Activated CD4-positive, alpha-beta memory T cell treated with anti-CD3 and anti-CD28 coated beads, Interleukin-2, amount 10 ng/mL, durations not matched to agents 7 days and 5 days (primary cell): Measurements from ENCODE around the gene SMDT1. TPM values are rescaled to one million over a fixed set of nuclear protein-coding genes. Genes with fewer than 3 reads are reported as not detected.
"Not testable (repeated sequence)": the region's sequence is repeated elsewhere in the genome, so short reads cannot be mapped to it uniquely, and the experiment has no call there.

Experiments used
- CTCF ChIA-PET: fragments of 350-600 bp; sonication (Branson Sonifier 250); formaldehyde crosslinking; loops from one replicate; lab custom pipeline; 2021; ENCODE audit warnings: antibody characterized with exemption, inconsistent platforms; lab: Charles Lee
- POLR2A ChIA-PET: fragments of 350-600 bp; sonication (Branson Sonifier 250); formaldehyde crosslinking; loops from one replicate; lab custom pipeline; 2021; ENCODE audit warnings: antibody characterized with exemption; lab: Charles Lee
- DNase-seq: peaks from one replicate; pipeline ENCODE4 v3.0.0-alpha.2; 2020
- H3K27ac Mint-ChIP-seq: one replicate; pipeline ENCODE4 v1.8.0; 2021; ENCODE audit warnings: mild to moderate bottlenecking, mixed read lengths
- H3K27me3 Mint-ChIP-seq: one replicate; pipeline ENCODE4 v1.8.0; 2021; ENCODE audit warnings: mixed read lengths
- H3K36me3 Mint-ChIP-seq: one replicate; pipeline ENCODE4 v1.8.0; 2021; ENCODE audit warnings: low read depth, mixed read lengths
- H3K4me1 Mint-ChIP-seq: one replicate; pipeline ENCODE4 v1.8.0; 2021; ENCODE audit warnings: mixed read lengths
- H3K4me3 Mint-ChIP-seq: one replicate; pipeline ENCODE4 v1.8.0; 2021; ENCODE audit warnings: mild to moderate bottlenecking, mixed read lengths
- H3K9me3 Mint-ChIP-seq: one replicate; pipeline ENCODE4 v1.8.0; 2021; ENCODE audit warnings: mixed read lengths
- total RNA-seq, 2 experiments: library from RNA; stranded (reverse); gene quantifications; one replicate each; pipeline ENCODE4 v1.2.3, GENCODE V29; 2021

SMDT1 gene
- total RNA-seq, 2 experiments from 2014 or later: 92.7 to 98.1 TPM

DNA sequence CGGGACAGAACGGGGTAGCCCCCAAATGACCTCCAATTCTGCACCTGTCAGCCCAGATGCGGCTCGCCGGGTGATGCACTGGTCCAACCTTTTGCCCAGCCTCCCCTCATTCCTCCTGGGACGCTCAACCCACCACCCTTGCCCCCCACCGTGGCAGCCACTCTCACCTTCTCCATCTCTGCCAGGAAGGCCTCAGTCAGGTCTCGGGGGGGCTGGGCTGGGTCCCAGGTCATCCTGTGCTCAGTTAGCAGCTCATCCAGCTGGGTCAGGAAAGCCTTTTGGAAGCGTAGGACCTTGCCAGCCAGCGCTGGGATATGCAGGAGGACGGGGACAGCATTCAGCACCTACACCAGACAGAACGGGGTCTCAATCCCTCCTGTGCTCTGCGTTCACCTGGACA, 48.5 kb downstream of the SMDT1 start:
- POLR2A ChIA-PET, H3K27me3 Mint-ChIP-seq, H3K36me3 Mint-ChIP-seq, H3K27ac Mint-ChIP-seq, H3K9me3 Mint-ChIP-seq, DNase-seq, H3K4me3 Mint-ChIP-seq, H3K4me1 Mint-ChIP-seq, CTCF ChIA-PET: not testable (repeated sequence)

GRCh38 chr22:42128776-42129694, 49.5 kb downstream of the SMDT1 start:
- DNase-seq, H3K36me3 Mint-ChIP-seq, POLR2A ChIA-PET, CTCF ChIA-PET, H3K27ac Mint-ChIP-seq, H3K4me3 Mint-ChIP-seq, H3K4me1 Mint-ChIP-seq, H3K9me3 Mint-ChIP-seq, H3K27me3 Mint-ChIP-seq: not testable (repeated sequence)

DNA sequence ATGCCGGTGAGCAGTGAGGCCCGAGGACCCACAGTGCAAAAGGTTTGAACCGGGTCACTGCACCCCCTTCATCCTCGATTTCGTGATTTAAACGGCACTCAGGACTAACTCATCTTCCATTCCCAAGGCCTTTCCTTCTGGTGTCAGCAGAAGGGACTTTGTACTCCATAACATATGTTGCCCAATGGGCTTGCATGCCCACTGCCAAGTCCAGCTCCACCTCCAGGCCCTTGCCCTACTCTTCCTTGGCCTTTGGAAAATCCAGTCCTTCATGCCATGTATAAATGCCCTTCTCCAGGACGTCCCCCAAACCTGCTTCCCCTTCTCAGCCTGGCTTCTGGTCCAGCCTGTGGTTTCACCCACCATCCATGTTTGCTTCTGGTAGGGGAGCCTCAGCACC, 50.7 kb downstream of the SMDT1 start:
- H3K36me3 Mint-ChIP-seq, H3K9me3 Mint-ChIP-seq, CTCF ChIA-PET, H3K27ac Mint-ChIP-seq, H3K4me3 Mint-ChIP-seq, POLR2A ChIA-PET, H3K4me1 Mint-ChIP-seq, DNase-seq, H3K27me3 Mint-ChIP-seq: not testable (repeated sequence)

DNA sequence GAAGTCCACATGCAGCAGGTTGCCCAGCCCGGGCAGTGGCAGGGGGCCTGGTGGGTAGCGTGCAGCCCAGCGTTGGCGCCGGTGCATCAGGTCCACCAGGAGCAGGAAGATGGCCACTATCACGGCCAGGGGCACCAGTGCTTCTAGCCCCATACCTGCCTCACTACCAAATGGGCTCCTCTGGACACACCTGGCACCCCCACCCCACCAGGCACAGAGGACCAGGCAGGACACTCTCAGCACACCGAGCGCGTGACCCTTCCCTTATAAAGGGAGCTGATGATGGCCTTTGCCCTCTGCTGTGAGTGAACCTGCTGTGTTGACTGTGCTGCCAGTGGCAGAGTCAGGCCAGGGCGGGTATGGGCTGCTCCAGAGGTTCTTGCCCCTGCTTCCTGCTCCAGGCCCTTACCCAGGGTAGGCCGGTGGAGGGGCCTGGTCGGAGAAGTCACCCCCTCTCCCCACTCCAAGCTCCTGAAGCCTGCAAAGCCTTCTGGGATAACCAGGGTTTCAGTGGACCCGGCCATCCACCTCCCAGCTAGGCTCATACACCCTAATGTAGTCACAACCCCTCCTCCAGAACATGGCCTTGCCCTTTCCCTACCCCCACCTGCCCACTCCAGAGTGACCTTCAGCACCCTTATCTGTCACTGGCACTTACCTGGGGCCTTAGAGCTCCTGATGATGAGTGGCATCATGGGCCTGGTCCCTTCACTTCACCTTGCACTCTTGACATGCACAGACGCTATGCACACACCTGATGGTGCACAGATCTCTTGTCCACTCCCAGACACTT, 51.3 kb downstream of the SMDT1 start, which contains the start of gene CYP2D6:
TSS of gene CYP2D6 (minus strand) at position 172 of the 793 bp plus-strand sequence. CDS start at position 153, 19 bp downstream.
- DNase-seq, H3K4me3 Mint-ChIP-seq, H3K9me3 Mint-ChIP-seq, H3K27ac Mint-ChIP-seq, POLR2A ChIA-PET, H3K36me3 Mint-ChIP-seq, H3K4me1 Mint-ChIP-seq, CTCF ChIA-PET, H3K27me3 Mint-ChIP-seq: not testable (repeated sequence)

DNA sequence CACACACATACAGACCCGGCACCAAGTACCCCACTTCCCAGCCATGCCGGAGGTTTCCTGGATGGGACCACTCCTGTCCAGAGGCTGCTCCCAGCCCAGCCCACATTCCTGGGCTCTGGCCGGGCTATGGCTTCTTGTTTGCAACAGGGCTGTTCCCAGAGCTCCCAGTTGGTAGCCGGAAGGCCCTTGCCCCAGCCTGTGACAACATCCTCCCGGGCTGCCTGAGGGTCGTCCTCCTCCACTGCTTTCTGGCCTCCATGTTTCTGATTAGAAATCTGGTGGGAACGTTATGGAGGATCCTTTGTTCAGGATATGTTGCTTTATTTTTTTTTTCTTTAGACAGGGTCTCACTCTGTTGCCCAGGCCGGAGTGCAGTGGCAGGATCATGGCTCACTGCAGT, 52.1 kb downstream of the SMDT1 start:
- DNase-seq: no peak
- H3K27ac Mint-ChIP-seq: no peak overlapping the region
- H3K36me3 Mint-ChIP-seq: no peaks in the 10 kb centered on the region
- H3K27me3 Mint-ChIP-seq: no peaks in the 10 kb centered on the region
- H3K4me1 Mint-ChIP-seq: no peaks in the 10 kb centered on the region
- no peaks in the 10 kb centered on the region for H3K9me3 Mint-ChIP-seq
- CTCF ChIA-PET: interaction anchor here (2.1 kb wide), 1 partner anchor 41 kb away, joined by 7 read pairs; the partner anchor contains the start of gene NDUFA6
- POLR2A ChIA-PET: no interaction called here
- H3K4me3 Mint-ChIP-seq: no peak overlapping the region

DNA sequence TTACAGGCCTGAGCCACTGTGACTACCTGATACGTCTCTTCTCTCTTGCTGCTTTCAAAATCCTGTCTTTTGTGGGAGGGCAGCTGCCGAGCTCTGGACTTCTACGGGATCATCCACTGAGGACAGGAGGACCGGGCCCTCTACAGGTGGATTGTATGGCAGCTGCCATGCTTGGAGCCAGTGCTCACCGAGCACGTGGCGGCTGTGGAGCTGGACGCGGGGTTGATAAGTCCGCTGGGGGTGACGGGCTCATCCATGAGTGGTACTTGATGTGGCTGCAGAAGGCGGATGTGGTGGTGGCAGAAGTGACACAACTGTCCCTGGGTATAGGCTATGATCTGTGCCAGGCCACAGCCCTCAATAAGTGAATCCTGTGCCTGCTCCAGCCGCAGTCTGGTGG, 53.0 kb downstream of the SMDT1 start:
- Mint-ChIP-seq H3K27ac (no peak overlapping the region), H3K4me3 (no peak overlapping the region), H3K4me1 (no peaks in the 10 kb centered on the region), H3K9me3 (no peaks in the 10 kb centered on the region), H3K36me3 (no peaks in the 10 kb centered on the region), H3K27me3 (no peaks in the 10 kb centered on the region)
- CTCF ChIA-PET: interaction anchor here (2.1 kb wide), 1 partner anchor 42 kb away, joined by 7 read pairs; the partner anchor contains the start of gene NDUFA6
- DNase-seq: no peak
- POLR2A ChIA-PET: no interaction called here

Other genes starting within 250 kb of the SMDT1 start
- 100 to 1,000 TPM; 150 to 157 TPM for gene SREBF2, start 246.6 kb upstream of the SMDT1 start, total RNA-seq
- not detected for gene SHISA8, start 164.6 kb upstream of the SMDT1 start, total RNA-seq
- gene TNFRSF13C, start 152.9 kb upstream of the SMDT1 start, total RNA-seq: 1 to 10 TPM; 2.3 to 2.6 TPM
- gene CENPM, start 132.5 kb upstream of the SMDT1 start, total RNA-seq: 10 to 100 TPM; 71.8 to 81.2 TPM
- 1 to 10 TPM; 2.8 to 3.2 TPM for gene SEPTIN3, start 110.3 kb upstream of the SMDT1 start, total RNA-seq
- gene WBP2NL, start 80.9 kb upstream of the SMDT1 start, total RNA-seq: 1 to 10 TPM; 2.0 to 2.3 TPM
- 10 to 100 TPM; 33.7 to 35.0 TPM for gene NAGA, start 8.9 kb upstream of the SMDT1 start, total RNA-seq
- 1 to 10 TPM; 3.6 to 4.5 TPM for gene PHETA2, start 5.5 kb upstream of the SMDT1 start, total RNA-seq
- gene NDUFA6, start 11.1 kb downstream of the SMDT1 start, total RNA-seq: 10 to 100 TPM; 94.8 to 97.1 TPM
- gene CYP2D6, start 51.1 kb downstream of the SMDT1 start, total RNA-seq: 1 to 10 TPM; 1.9 to 2.4 TPM
- 10 to 100 TPM; 73.2 to 77.3 TPM for gene TCF20, start 191.0 kb downstream of the SMDT1 start, total RNA-seq